Effector CD8-positive, alpha-beta T cell (primary cell): Measurements from ENCODE around the gene CDK5R2.
A peak's percentile ranks its signal among the peaks of the same experiment; 100 is the strongest.

Experiments used
- DNase-seq: peaks from one replicate; lab custom pipeline; 2025; lab: John Stamatoyannopoulos, UW

The CDK5R2 gene

GRCh38 chr2:219002395-219003266 is 43.2 kb downstream of the CDK5R2 start:
- peak; percentile 30 for DNase-seq

GRCh38 chr2:219003267-219003634 is 43.8 kb downstream of the CDK5R2 start:
- DNase-seq, result no peak

GRCh38 chr2:219003979-219004378 is 44.5 kb downstream of the CDK5R2 start:
- DNase-seq, result no peak

- no peak for DNase-seq
Measured at GRCh38 chr2:219009294-219009693, 49.8 kb downstream of the CDK5R2 start.

GRCh38 chr2:219010162-219010756 is 50.8 kb downstream of the CDK5R2 start:
- DNase-seq, result no peak

GRCh38 chr2:219010873-219011272 is 51.4 kb downstream of the CDK5R2 start:
- DNase-seq, result no peak
